ENCODE results near the gene MSH5.

MSH5 gene

DNA sequence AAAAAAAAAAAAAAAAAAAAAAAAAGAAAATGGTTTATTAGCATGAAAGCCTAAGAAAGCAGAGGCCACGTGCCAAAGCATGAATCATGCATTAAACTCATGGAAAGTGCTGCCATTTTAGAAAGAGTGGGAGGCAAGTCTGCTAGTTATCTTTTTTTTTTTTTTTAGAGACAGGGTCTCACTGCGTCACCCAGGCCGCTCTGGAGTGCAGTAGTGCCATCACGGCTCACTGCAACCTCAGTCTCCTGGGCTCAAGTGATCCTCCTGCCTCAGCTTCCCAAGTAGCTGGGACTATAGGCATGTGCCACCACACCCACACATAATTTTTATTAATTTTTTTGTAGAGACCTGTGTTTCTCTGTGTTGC is 32.2 kb downstream of the MSH5 start:
- TF ChIP-seq, protein P1, sequence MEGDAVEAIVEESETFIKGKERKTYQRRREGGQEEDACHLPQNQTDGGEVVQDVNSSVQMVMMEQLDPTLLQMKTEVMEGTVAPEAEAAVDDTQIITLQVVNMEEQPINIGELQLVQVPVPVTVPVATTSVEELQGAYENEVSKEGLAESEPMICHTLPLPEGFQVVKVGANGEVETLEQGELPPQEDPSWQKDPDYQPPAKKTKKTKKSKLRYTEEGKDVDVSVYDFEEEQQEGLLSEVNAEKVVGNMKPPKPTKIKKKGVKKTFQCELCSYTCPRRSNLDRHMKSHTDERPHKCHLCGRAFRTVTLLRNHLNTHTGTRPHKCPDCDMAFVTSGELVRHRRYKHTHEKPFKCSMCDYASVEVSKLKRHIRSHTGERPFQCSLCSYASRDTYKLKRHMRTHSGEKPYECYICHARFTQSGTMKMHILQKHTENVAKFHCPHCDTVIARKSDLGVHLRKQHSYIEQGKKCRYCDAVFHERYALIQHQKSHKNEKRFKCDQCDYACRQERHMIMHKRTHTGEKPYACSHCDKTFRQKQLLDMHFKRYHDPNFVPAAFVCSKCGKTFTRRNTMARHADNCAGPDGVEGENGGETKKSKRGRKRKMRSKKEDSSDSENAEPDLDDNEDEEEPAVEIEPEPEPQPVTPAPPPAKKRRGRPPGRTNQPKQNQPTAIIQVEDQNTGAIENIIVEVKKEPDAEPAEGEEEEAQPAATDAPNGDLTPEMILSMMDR (IDR thresholded peaks at IDR 0.05; ENCODE audit: insufficient read depth, low read depth, low read length, missing control alignments), result no peak
- no peak overlapping the region for H3K4me3 ChIP-seq (ENCODE audit: low read depth, low read length)
- no peak for DNase-seq (ENCODE audit: low read depth)

DNA sequence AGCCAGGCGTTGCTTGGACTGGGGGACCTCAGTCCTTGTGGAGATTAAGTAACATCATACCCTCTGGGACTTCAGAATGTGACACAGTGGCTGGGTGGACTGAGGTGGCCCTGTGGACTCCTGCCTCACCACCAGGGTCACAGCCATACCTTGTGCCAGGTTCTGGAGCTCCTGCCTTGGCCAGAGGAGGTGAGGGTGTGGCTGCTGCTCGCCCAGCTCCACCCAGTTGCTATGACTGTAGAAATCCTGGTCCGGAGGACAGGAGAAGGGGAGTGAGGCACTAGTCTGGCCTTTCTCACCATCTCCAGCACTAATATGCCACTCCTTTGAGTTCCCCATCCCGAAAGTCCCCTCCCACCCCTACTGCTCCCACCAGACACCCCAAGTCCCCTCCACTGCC is 35.4 kb downstream of the MSH5 start:
- H3K4me3 ChIP-seq (ENCODE audit: low read depth, low read length), result no peak overlapping the region
- no peak for DNase-seq (ENCODE audit: low read depth)
- TF ChIP-seq, protein P1 (IDR thresholded peaks at IDR 0.05; ENCODE audit: insufficient read depth, low read depth, low read length, missing control alignments), result no peak

DNA sequence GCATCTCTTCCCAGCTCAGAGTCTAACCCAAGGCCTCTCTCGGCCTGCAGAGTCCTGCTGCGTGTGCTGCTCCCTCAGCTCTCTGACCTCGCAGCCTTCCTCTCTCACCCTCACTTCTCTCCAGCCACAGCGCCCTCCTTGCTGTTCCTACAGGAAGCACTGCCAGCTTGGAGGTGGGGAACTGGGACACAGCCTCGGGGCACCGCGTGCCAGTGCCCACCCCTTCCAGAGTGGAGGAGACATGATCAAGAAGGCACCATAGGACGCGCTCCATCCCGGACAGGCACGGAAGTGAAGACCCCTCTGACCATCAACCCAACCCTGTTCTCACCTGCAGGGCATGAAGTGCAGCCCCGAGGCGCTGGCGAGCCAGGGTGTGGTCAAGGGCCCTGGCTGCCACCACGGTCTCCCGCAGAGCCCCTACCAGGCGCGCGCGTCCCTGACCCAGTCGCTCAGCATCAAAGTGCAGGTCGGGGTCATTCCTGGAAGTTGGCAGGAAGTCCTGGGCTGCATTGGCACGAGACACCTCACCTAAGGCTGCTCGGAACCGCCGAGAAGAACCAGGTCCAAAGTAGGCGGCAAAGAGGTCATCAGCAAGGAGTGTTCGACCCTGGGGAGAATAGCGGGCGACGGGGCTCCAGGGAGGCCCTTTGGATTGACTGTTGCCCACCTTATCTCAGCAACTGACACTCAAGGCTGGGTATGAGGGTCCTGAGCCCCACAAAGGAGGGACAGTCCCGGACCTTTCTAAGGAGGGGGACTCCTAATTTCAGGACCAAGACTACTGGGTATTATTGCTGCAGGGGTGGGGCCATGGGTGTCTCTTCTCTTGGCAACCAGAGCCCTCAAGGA is 36.1 kb downstream of the MSH5 start:
- TF ChIP-seq, protein P1 (IDR thresholded peaks at IDR 0.05; ENCODE audit: insufficient read depth, low read depth, low read length, missing control alignments), result no peak
- H3K4me3 ChIP-seq (ENCODE audit: low read depth, low read length), result no peak overlapping the region
- DNase-seq (ENCODE audit: low read depth), result no peak

DNA sequence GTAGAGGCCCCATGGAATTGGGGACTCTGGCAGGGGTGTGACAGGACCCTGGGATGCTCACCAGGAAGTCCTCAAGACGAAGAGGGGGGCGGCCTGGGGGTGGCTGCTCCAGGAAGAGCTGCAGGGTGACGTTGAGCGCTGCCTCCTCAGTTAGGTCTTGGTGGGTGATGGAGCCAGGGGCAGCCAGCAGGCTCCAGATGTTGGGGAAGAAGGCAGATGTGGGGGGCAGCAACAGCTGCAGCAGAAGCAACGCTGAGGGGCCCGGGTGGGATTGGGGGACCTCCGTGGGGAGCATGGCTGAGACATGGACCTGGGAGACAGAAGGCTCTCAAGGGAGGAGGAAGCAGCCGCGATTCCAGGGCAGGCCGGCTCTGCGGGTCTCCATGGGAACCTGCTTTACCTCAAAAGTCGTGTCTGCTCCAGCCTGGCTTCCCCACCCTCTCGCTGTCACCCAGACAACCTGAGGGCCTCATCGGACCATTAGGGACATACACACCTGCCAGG is 36.7 kb downstream of the MSH5 start:
- DNase-seq (ENCODE audit: low read depth), result no peak
- H3K4me3 ChIP-seq (ENCODE audit: low read depth, low read length), result no peak overlapping the region
- TF ChIP-seq, protein P1 (IDR thresholded peaks at IDR 0.05; ENCODE audit: insufficient read depth, low read depth, low read length, missing control alignments), result no peak

DNA sequence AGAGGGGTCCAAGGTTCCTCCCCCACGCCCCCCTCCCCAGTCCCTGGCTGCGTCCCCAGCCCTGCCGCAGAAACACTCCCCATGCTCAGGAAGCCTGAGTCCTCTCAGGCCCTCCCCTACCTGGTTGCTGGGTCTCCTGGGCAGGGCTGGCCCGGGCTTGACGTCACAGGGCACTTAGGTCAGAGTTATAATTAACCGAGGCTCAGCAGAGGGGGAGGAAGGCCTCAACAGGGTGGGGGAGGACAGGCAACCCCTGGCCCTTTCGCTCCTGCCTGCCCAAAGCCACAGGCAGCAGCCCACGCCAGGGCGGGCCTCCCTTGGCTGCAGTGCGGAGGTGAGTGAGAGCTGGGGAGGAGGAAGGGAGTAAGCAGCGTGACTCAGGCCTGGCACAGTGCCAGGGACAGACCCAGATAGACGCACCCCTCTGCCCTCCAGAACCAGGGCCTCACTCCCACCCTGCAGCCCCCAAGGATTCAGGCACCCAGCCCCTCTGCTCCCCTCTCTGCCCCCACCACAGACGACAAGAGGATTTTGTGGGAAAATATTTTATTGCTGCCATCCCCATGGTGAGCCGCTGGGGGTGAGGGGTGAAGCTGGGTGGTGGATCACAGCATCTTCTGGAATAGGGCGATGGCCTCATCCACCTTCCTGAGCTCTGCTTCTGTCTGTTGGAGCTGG is 37.3 kb downstream of the MSH5 start, which contains the start of gene VWA7:
Gene VWA7 (minus strand): TSS at position 340 of the 678 bp plus-strand sequence. CDS start 549 bp downstream, outside the sequence.
- peak; percentile 83 for DNase-seq (ENCODE audit: low read depth)

DNA sequence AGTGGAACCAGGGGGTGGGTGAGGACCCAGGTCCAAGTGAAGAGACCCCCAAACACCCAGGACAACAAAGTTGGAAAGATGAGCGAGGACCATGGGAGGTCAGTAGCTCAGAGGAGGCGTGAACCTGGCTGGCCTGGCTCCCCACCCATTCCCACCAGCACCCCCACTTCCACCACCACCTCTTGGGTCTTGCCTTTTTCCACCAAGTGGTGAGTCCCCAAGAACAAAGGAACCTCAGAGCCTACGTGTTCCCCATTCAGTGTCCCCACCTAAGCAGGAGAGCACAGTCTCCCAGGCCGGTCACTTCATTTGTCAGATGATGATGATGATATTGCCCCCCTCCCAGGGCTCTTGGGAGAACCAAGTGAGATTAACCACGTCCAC is 37.9 kb downstream of the MSH5 start:
- TF ChIP-seq, protein P1 (IDR thresholded peaks at IDR 0.05; ENCODE audit: insufficient read depth, low read depth, low read length, missing control alignments), result no peak
- H3K4me3 ChIP-seq (ENCODE audit: low read depth, low read length), result no peak overlapping the region
- DNase-seq (ENCODE audit: low read depth), result no peak

More for the DNA sequence above, 37.3 kb downstream of the MSH5 start, which contains the start of gene VWA7:
- no peak within 1 kb of the TSS for H3K4me3 ChIP-seq (ENCODE audit: low read depth, low read length)
- TF ChIP-seq, protein P1 (IDR thresholded peaks at IDR 0.05; ENCODE audit: insufficient read depth, low read depth, low read length, missing control alignments), result no peak
